ENCODE data around the gene GOLT1B.
"Not testable (repeated sequence)": the region's sequence is repeated elsewhere in the genome, so short reads cannot be mapped to it uniquely, and the experiment has no call there.

The GOLT1B gene

GRCh38 chr12:21501258-21502163, at the start of gene GOLT1B, which contains the start of gene RECQL:
Gene GOLT1B, plus strand, starts transcription at chr12:21501789. Its CDS starts 135 bp downstream, at chr12:21501924.
Gene RECQL, minus strand, starts transcription at chr12:21501635. Its CDS starts 2,065 bp downstream, at chr12:21499570.
- peak; percentile 93 for DNase-seq

GRCh38 chr12:21453312-21453852, 48.2 kb upstream of the GOLT1B start:
- no peak for DNase-seq

GRCh38 chr12:21456291-21456780, 45.3 kb upstream of the GOLT1B start:
- DNase-seq, result no peak

GRCh38 chr12:21459474-21459873, 42.1 kb upstream of the GOLT1B start:
- DNase-seq, result no peak

GRCh38 chr12:21467334-21467733, 34.3 kb upstream of the GOLT1B start:
- DNase-seq, result not testable (repeated sequence)

- DNase-seq, result no peak
Measured at GRCh38 chr12:21471294-21471693, 30.3 kb upstream of the GOLT1B start.

- DNase-seq, result no peak
Measured at GRCh38 chr12:21472197-21472823, 29.3 kb upstream of the GOLT1B start.

- no peak for DNase-seq
Measured at GRCh38 chr12:21475552-21475951, 26.0 kb upstream of the GOLT1B start.

GRCh38 chr12:21476949-21477348, 24.6 kb upstream of the GOLT1B start:
- no peak for DNase-seq

- DNase-seq, result no peak
Measured at GRCh38 chr12:21478756-21479455, 22.7 kb upstream of the GOLT1B start.

- DNase-seq, result no peak
Measured at GRCh38 chr12:21483531-21483930, 18.1 kb upstream of the GOLT1B start.

GRCh38 chr12:21485998-21486397, 15.6 kb upstream of the GOLT1B start:
- DNase-seq, result no peak

GRCh38 chr12:21499765-21500164, 1.8 kb upstream of the GOLT1B start:
- DNase-seq, result no peak

GRCh38 chr12:21500786-21501257, 767 bp upstream of the GOLT1B start:
- DNase-seq, result no peak

GRCh38 chr12:21502164-21502496, 541 bp downstream of the GOLT1B start:
- DNase-seq, result no peak

GRCh38 chr12:21502872-21503271, 1.3 kb downstream of the GOLT1B start:
- no peak for DNase-seq

- no peak for DNase-seq
Measured at GRCh38 chr12:21505888-21506287, 4.3 kb downstream of the GOLT1B start.

- DNase-seq, result no peak
Measured at GRCh38 chr12:21507849-21508248, 6.3 kb downstream of the GOLT1B start.

- DNase-seq, result no peak
Measured at GRCh38 chr12:21509768-21510167, 8.2 kb downstream of the GOLT1B start.

- no peak for DNase-seq
Measured at GRCh38 chr12:21516281-21516680, 14.7 kb downstream of the GOLT1B start.

- no peak for DNase-seq
Measured at GRCh38 chr12:21518451-21518850, 16.9 kb downstream of the GOLT1B start.

GRCh38 chr12:21521541-21521940, 20.0 kb downstream of the GOLT1B start:
- DNase-seq, result no peak

GRCh38 chr12:21523148-21523547, 21.6 kb downstream of the GOLT1B start:
- no peak for DNase-seq

Measured in NCI-H446 treated with DMSO at 0.1 percent for 48 hours (cell line).